K562 (cell line): Measurements from ENCODE around the gene HAPLN2. TPM values are rescaled to one million over a fixed set of nuclear protein-coding genes. Genes with fewer than 3 reads are reported as not detected.

Source experiments
- CGGBP1 ChIP-seq: fragments of 250-450 bp; sonication (Bioruptor Pico); IDR thresholded peaks from 2 replicates; pipeline ENCODE4 v1.9.0; 2021; ENCODE audit warnings: mild to moderate bottlenecking
- CREB3L1 ChIP-seq: fragments of 450-650 bp; IDR thresholded peaks from 2 replicates; pipeline ENCODE4 v1.6.1; 2014; ENCODE audit warnings: low read depth, mild to moderate bottlenecking, moderate library complexity, borderline replicate concordance
- ETV5 ChIP-seq: sonication (generic); formaldehyde crosslinking; IDR thresholded peaks from 2 replicates; pipeline ENCODE4 v1.4.0; 2020; ENCODE audit warnings: low read depth, mild to moderate bottlenecking, missing genetic modification reagents
- FIP1L1 ChIP-seq: fragments of 200-400 bp; formaldehyde crosslinking; IDR thresholded peaks from 2 replicates; pipeline ENCODE4 v1.6.1; 2018; ENCODE audit warnings: mild to moderate bottlenecking, low read depth, low read length; ENCODE audit not compliant: poor library complexity, severe bottlenecking
- GATA2 ChIP-seq: sonication (generic); formaldehyde crosslinking; IDR thresholded peaks from 2 replicates; pipeline ENCODE4 v1.4.0; 2020; ENCODE audit warnings: mild to moderate bottlenecking, missing genetic modification reagents
- HCFC1 ChIP-seq: IDR thresholded peaks from 2 replicates; pipeline ENCODE4 v1.6.1; 2012; ENCODE audit warnings: low read depth, low read length, improper control_type of control experiment
- IRF2 ChIP-seq: sonication (generic); formaldehyde crosslinking; IDR thresholded peaks from 2 replicates; pipeline ENCODE4 v1.8.1; 2022; ENCODE audit warnings: mild to moderate bottlenecking, missing genetic modification reagents
- NFE2L1 ChIP-seq: fragments of 450-650 bp; IDR thresholded peaks from 2 replicates; pipeline ENCODE4 v1.6.1; 2016; ENCODE audit warnings: missing genetic modification characterization, low read depth, mild to moderate bottlenecking, missing compliant biosample characterization, moderate library complexity, borderline replicate concordance
- NKRF ChIP-seq: fragments of 450-650 bp; IDR thresholded peaks from 2 replicates; pipeline ENCODE4 v1.6.1; 2016; ENCODE audit warnings: borderline replicate concordance
- RAD51 ChIP-seq: fragments of 450-650 bp; IDR thresholded peaks from 2 replicates; pipeline ENCODE4 v1.7.1; 2016; ENCODE audit warnings: low read depth, mild to moderate bottlenecking, borderline replicate concordance
- RBM14 ChIP-seq: fragments of 200-400 bp; formaldehyde crosslinking; IDR thresholded peaks from 2 replicates; pipeline ENCODE4 v1.6.1; 2018; ENCODE audit warnings: low read depth, mild to moderate bottlenecking, low read length, moderate library complexity, borderline replicate concordance; ENCODE audit not compliant: insufficient read depth
- SNRNP70 ChIP-seq: fragments of 200-400 bp; formaldehyde crosslinking; optimal IDR thresholded peaks from 2 replicates; pipeline ENCODE3; 2017; ENCODE audit warnings: low read depth, low read length
- TGIF2 ChIP-seq: sonication (generic); formaldehyde crosslinking; IDR thresholded peaks from 2 replicates; pipeline ENCODE4 v1.8.1; 2022; ENCODE audit warnings: mild to moderate bottlenecking, missing genetic modification reagents, moderate library complexity
- ZBTB2 ChIP-seq: fragments of 450-650 bp; IDR thresholded peaks from 2 replicates; pipeline ENCODE4 v1.6.1; 2016; ENCODE audit warnings: antibody characterized with exemption
- ZFP91 ChIP-seq: sonication (generic); formaldehyde crosslinking; IDR thresholded peaks from 2 replicates; pipeline ENCODE4 v1.8.0; 2022; ENCODE audit warnings: mild to moderate bottlenecking, missing genetic modification reagents
- ZNF23 ChIP-seq: fragments of 250-450 bp; sonication (Bioruptor Pico); IDR thresholded peaks from 2 replicates; pipeline ENCODE4 v1.4.0; 2020; ENCODE audit warnings: mild to moderate bottlenecking
- ZNF740 ChIP-seq, 3 experiments: fragments of 200-800 bp in 1 of 3; sonication (Bioruptor generic) in 1 of 3; sonication (generic) in 1 of 3; formaldehyde crosslinking in 1 of 3; IDR thresholded peaks; 2 replicates each; pipeline versions ENCODE4 v1.6.1 to v1.8.0; 2016 to 2022; ENCODE audit warnings: mild to moderate bottlenecking in 2 of 3, missing compliant biosample characterization in 2 of 3, missing genetic modification characterization in 2 of 3, missing genetic modification reagents in 1 of 3
- polyA plus RNA-seq, 8 experiments: library from polyadenylated mRNA; depleted of rRNA in 4 of 8; stranded (reverse) in 5 of 8; unstranded in 3 of 8; fragments of >200 nt; fragmentation: Nextera tagmentation in 2 of 8; fragmentation: Illumina TruSeq in 1 of 8; extraction: Ambion mirVana in 2 of 8; extraction: Trizol in 1 of 8; gene quantifications; 2 replicates each; pipeline versions ENCODE4 v1.2.1 to v1.2.3, GENCODE V29; 2011 to 2014; ENCODE audit warnings: inconsistent platforms in 1 of 8, missing spikeins in 1 of 8
- total RNA-seq, 7 experiments: library from RNA; depleted of rRNA in 6 of 7; stranded (reverse); fragments of >200 nt in 6 of 7; fragmentation: Illumina TruSeq in 2 of 7; extraction: Trizol in 2 of 7; gene quantifications; 2 replicates each; pipeline versions ENCODE4 v1.2.1 to v1.2.3, GENCODE V29; 2011 to 2021; ENCODE audit warnings: low replicate concordance in 1 of 7

Gene HAPLN2
- total and polyA plus RNA-seq, 9 of the 15 experiments (the other 6 are each of a cell fraction or from before 2014, with no cell fraction given), result 0.14 to 5.2 (median 3.8) TPM; not detected in 4

GRCh38 chr1:156601122-156601830 lies 17.9 kb upstream of the HAPLN2 start, which contains the start of gene GPATCH4 (continued):
- TF ChIP-seq ZBTB2 (no peak), HCFC1 (peak; percentile 81), GATA2 (no peak), RAD51 (no peak), ZFP91 (no peak), NKRF (peak; percentile 100), ETV5 (CRISPR knock-in tag) (no peak; the same call in 1 of the 2 replicates), IRF2 (CRISPR knock-in tag) (no peak), ZNF740 (CRISPR knock-in tag; IDR thresholded peaks at IDR 0.05) (no peak), ZNF740 (tag; IDR thresholded peaks at IDR 0.05) (no peak), ZNF23 (CRISPR knock-in tag) (no peak), NFE2L1 (tag) (no peak), SNRNP70 (no peak), RBM14 (no peak), CGGBP1 (CRISPR knock-in tag) (no peak), CREB3L1 (peak; percentile 81), FIP1L1 (no peak), TGIF2 (CRISPR knock-in tag) (no peak)
